Trophoblast cell (in vitro differentiated cells and primary cell): ENCODE measurements around the gene FABP2.

ENCODE experiments used
- DNase-seq, 2 donors: peaks; one replicate each; pipeline ENCODE4 v3.0.0-alpha.2; 2016
- H2AFZ ChIP-seq: 2 replicates; pipeline ENCODE4 v1.6.1; 2013; ENCODE audit warnings: low read length, moderate library complexity, mild to moderate bottlenecking; ENCODE audit not compliant: insufficient read depth, poor library complexity
- H2AK5ac ChIP-seq: 2 replicates; pipeline ENCODE4 v1.6.1; 2013; ENCODE audit warnings: mild to moderate bottlenecking, low read length
- H2BK120ac ChIP-seq: 2 replicates; pipeline ENCODE4 v1.6.1; 2013; ENCODE audit warnings: low read length, mild to moderate bottlenecking, moderate library complexity; ENCODE audit not compliant: insufficient read depth, poor library complexity
- H2BK12ac ChIP-seq: 2 replicates; pipeline ENCODE4 v1.6.1; 2013; ENCODE audit warnings: mild to moderate bottlenecking, low read length, moderate library complexity
- H2BK5ac ChIP-seq: 2 replicates; pipeline ENCODE4 v1.6.1; 2013; ENCODE audit warnings: low read length, low read depth, moderate library complexity, mild to moderate bottlenecking; ENCODE audit not compliant: poor library complexity
- H3K14ac ChIP-seq: 2 replicates; pipeline ENCODE4 v1.6.1; 2013; ENCODE audit warnings: mild to moderate bottlenecking, low read length
- H3K18ac ChIP-seq: 2 replicates; pipeline ENCODE4 v1.6.1; 2013; ENCODE audit warnings: mild to moderate bottlenecking, low read length
- H3K23ac ChIP-seq: 2 replicates; pipeline ENCODE4 v1.6.1; 2013; ENCODE audit warnings: low read length
- H3K27ac ChIP-seq: 2 replicates; pipeline ENCODE4 v1.5.1; 2013; ENCODE audit warnings: low read depth, mild to moderate bottlenecking, inconsistent platforms, low read length, moderate library complexity
- H3K27me3 ChIP-seq: 2 replicates; pipeline ENCODE4 v1.6.1; 2013; ENCODE audit warnings: inconsistent platforms, mild to moderate bottlenecking, low read length, moderate library complexity; ENCODE audit not compliant: insufficient read depth
- H3K36me3 ChIP-seq, 2 experiments: 1 replicate in 1 of 2; 2 replicates in 1 of 2; pipeline ENCODE4 v1.6.1; 2013; ENCODE audit warnings: low read length in 2 of 2, mild to moderate bottlenecking in 2 of 2, moderate library complexity in 1 of 2; ENCODE audit not compliant: insufficient read depth in 2 of 2, control insufficient read depth in 1 of 2
- H3K4ac ChIP-seq: 2 replicates; pipeline ENCODE4 v1.6.1; 2013; ENCODE audit warnings: low read depth, mild to moderate bottlenecking, low read length, moderate library complexity
- H3K4me1 ChIP-seq, 2 experiments: 1 replicate in 1 of 2; 2 replicates in 1 of 2; pipeline ENCODE4 v1.6.1; 2013; ENCODE audit warnings: low read length in 2 of 2, mild to moderate bottlenecking in 2 of 2, moderate library complexity in 1 of 2; ENCODE audit not compliant: insufficient read depth in 2 of 2, control insufficient read depth in 1 of 2
- H3K4me2 ChIP-seq: 2 replicates; pipeline ENCODE4 v1.6.1; 2013; ENCODE audit warnings: inconsistent platforms, mild to moderate bottlenecking, low read length, moderate library complexity
- H3K4me3 ChIP-seq: 2 replicates; pipeline ENCODE4 v1.5.1; 2013; ENCODE audit warnings: mild to moderate bottlenecking, low read depth, low read length, inconsistent platforms
- H3K79me1 ChIP-seq: one replicate; pipeline ENCODE4 v1.6.1; 2013; ENCODE audit warnings: low read length
- H3K79me2 ChIP-seq: 2 replicates; pipeline ENCODE4 v1.6.1; 2013; ENCODE audit warnings: low read length, mild to moderate bottlenecking; ENCODE audit not compliant: control insufficient read depth, insufficient read depth, poor library complexity
- H3K9ac ChIP-seq: 2 replicates; pipeline ENCODE4 v1.6.1; 2013; ENCODE audit warnings: mild to moderate bottlenecking, low read length
- H3K9me3 ChIP-seq: 2 replicates; pipeline ENCODE4 v1.6.1; 2013; ENCODE audit warnings: low read depth, mild to moderate bottlenecking, control low read depth, inconsistent platforms, low read length; ENCODE audit not compliant: insufficient read depth
- H4K12ac ChIP-seq: 2 replicates; pipeline ENCODE4 v1.6.1; 2013; ENCODE audit warnings: low read depth, mild to moderate bottlenecking, low read length, moderate library complexity
- H4K8ac ChIP-seq: 2 replicates; pipeline ENCODE4 v1.6.1; 2013; ENCODE audit warnings: low read depth, mild to moderate bottlenecking, low read length, moderate library complexity
- H4K91ac ChIP-seq: one replicate; pipeline ENCODE4 v1.6.1; 2013; ENCODE audit warnings: low read depth, mild to moderate bottlenecking, low read length, moderate library complexity
- WGBS: extraction: QIAGEN DNeasy Blood & Tissue Kit; methylation state at CpG from one replicate; pipeline ENCODE4 v1.1.7; 2013; ENCODE audit warnings: missing lambda C conversion rate; ENCODE audit not compliant: insufficient read length, insufficient coverage; ENCODE audit errors: extremely low coverage; 5-methylcytosine and 5-hydroxymethylcytosine counted together

FABP2 gene

DNA sequence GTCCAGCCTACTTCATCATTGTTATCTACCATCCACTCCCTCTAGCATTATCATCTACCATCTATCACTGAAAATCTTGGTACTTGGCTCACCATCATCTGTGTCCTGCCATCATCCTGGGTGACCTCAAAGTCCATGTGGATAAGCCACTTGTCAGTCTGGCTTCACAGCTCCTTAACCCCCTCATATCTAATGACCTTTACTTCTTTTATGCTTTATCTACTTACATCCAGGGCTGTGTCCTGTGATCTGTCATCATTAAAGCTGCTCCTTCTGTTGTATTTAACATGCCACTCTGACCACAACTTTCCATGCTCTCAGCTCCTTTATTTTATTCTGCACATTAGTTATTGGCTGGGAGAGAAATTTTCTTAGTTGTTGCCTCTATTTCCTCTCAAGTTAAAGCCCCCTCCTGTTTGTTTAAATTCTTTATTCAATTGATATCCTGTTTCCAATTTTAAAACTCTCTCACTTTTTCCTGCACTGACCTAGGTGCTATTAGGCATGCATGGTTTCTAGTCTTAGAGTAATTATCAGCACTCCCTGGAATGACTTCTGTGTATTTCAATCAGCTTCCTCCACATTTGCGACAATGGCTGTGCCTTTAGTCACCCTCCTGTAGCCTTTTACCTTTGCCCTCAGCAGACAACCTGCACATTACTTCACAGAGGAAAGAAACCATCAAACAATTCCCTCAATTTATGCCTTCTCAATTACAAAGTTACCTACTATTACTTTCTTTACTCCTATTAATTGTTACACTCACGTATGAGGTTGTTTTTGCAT is 8.1 kb upstream of the FABP2 start:
- no peak overlapping the region for H3K14ac ChIP-seq
- H3K4me1 ChIP-seq = no peaks in the 10 kb centered on the region
- whole genome bisulfite sequencing = no CpG with 5 or more reads among the region's 2 CpGs
- H4K8ac ChIP-seq = no peak overlapping the region
- H3K36me3 ChIP-seq = no peaks in the 10 kb centered on the region
- no peak overlapping the region for H3K18ac ChIP-seq
- no peak overlapping the region for H2BK120ac ChIP-seq
- H2BK5ac ChIP-seq = no peak overlapping the region
- no peak overlapping the region for H3K23ac ChIP-seq
- no peak overlapping the region for H3K9ac ChIP-seq
- H3K9me3 ChIP-seq = no peaks in the 10 kb centered on the region
- no peak overlapping the region for H3K4me2 ChIP-seq
- H3K27ac ChIP-seq = no peak overlapping the region
- no peak overlapping the region for H2AK5ac ChIP-seq
- no peaks in the 10 kb centered on the region for H3K27me3 ChIP-seq
- no peak overlapping the region for H4K91ac ChIP-seq
- H4K12ac ChIP-seq = no peak overlapping the region
- H3K4ac ChIP-seq = no peak overlapping the region
- H3K79me2 ChIP-seq = no peaks in the 10 kb centered on the region
- DNase-seq = no peak
- H3K79me1 ChIP-seq = no peaks in the 10 kb centered on the region
- no peak overlapping the region for H2AFZ ChIP-seq
- H3K4me3 ChIP-seq = no peak overlapping the region
- no peak overlapping the region for H2BK12ac ChIP-seq

DNA sequence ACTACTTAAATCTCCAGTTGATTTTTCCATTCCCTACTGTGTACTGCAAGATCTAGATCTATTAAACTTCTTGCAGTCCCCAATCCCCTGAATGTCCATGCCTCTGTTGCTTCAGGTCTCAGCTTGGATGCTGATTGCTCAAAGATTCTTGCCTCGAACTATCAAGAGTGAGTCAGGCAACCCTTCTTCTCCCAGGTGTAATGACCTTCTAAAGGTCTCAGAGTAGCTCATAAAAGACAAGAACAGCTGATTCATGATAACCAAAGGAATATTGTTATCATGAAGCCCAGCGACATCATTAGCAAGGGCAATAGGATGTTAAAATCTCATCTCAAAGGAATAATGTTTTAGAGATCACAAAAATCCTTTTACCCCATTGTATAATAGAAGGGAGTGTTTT is 6.8 kb upstream of the FABP2 start:
- Histone ChIP-seq H3K23ac (no peak overlapping the region), H2BK5ac (no peak overlapping the region), H3K4me3 (no peak overlapping the region), H3K79me2 (no peaks in the 10 kb centered on the region), H3K27me3 (no peaks in the 10 kb centered on the region), H3K79me1 (no peaks in the 10 kb centered on the region), H3K27ac (no peak overlapping the region), H3K4me1 (no peaks in the 10 kb centered on the region), H4K91ac (no peak overlapping the region), H3K9ac (no peak overlapping the region), H3K18ac (no peak overlapping the region), H2BK120ac (no peak overlapping the region), H2AFZ (no peak overlapping the region), H3K9me3 (no peaks in the 10 kb centered on the region), H2BK12ac (no peak overlapping the region), H4K12ac (no peak overlapping the region), H3K4ac (no peak overlapping the region), H4K8ac (no peak overlapping the region), H2AK5ac (no peak overlapping the region), H3K4me2 (no peak overlapping the region), H3K14ac (no peak overlapping the region), H3K36me3 (no peaks in the 10 kb centered on the region)
- WGBS = no CpG with 5 or more reads among the region's 2 CpGs
- no peak for DNase-seq

DNA sequence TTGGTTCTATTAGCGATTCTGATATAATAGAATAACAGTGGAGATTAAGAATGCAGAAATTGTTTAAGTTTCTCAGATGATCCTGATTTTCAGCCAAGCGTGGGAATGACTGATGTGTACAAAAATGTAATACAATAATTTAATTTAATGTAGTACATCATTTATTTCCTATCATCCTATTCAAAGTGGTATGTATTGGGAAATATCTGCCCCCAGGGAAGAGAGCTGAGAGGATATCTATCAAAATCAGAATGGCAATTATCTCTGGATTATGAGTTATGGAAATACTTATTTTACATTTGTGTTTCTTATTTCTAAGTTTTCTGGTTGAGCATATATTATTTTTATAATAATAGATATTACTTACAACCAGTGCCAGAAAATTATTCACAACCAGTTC is 3.9 kb downstream of the FABP2 start:
- WGBS = no CpG with 5 or more reads among the region's 2 CpGs
- H3K4ac ChIP-seq = no peak overlapping the region
- no peaks in the 10 kb centered on the region for H3K27me3 ChIP-seq

DNA sequence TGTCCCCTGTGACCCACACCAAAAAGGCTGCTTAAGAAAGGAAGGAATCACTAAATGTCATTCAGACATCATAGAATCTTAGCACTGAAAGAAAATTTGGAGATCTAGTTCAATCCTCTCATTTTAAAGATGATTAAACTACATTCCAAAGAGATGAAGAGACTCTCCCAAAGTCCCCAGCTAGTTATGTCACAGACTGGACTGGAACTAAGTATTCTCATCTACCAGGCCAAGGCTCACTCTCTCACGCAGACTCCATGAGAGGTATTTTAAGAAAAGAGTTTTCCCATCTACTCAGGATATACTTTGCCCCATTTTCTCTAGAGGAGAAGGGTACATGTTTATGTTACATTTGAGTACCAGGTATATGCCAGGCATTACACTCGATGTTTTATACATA is 6.9 kb downstream of the FABP2 start:
- Histone ChIP-seq H4K8ac (no peak overlapping the region), H2BK5ac (no peak overlapping the region), H4K91ac (no peak overlapping the region), H3K9ac (no peak overlapping the region), H3K4ac (no peak overlapping the region), H3K4me3 (no peak overlapping the region), H3K79me1 (no peaks in the 10 kb centered on the region), H3K27ac (no peak overlapping the region), H3K4me2 (no peak overlapping the region), H3K9me3 (no peaks in the 10 kb centered on the region), H2BK12ac (no peak overlapping the region), H2AK5ac (no peak overlapping the region), H3K36me3 (no peaks in the 10 kb centered on the region), H3K18ac (no peak overlapping the region), H2BK120ac (no peak overlapping the region), H3K27me3 (no peaks in the 10 kb centered on the region), H3K14ac (no peak overlapping the region), H3K79me2 (no peaks in the 10 kb centered on the region), H4K12ac (no peak overlapping the region), H2AFZ (no peak overlapping the region), H3K23ac (no peak overlapping the region), H3K4me1 (no peaks in the 10 kb centered on the region)
- no peak for DNase-seq
- no CpG with 5 or more reads among the region's 2 CpGs for WGBS

More for the DNA sequence above, 3.9 kb downstream of the FABP2 start:
- Histone ChIP-seq H3K27ac (no peak overlapping the region), H2BK12ac (no peak overlapping the region), H2AFZ (no peak overlapping the region), H3K18ac (no peak overlapping the region), H3K4me2 (no peak overlapping the region), H3K79me1 (no peaks in the 10 kb centered on the region), H4K8ac (no peak overlapping the region), H3K4me1 (no peaks in the 10 kb centered on the region), H2BK5ac (no peak overlapping the region), H3K14ac (no peak overlapping the region), H2BK120ac (no peak overlapping the region), H4K91ac (no peak overlapping the region), H4K12ac (no peak overlapping the region), H3K79me2 (no peaks in the 10 kb centered on the region), H3K36me3 (no peaks in the 10 kb centered on the region), H3K9ac (no peak overlapping the region), H2AK5ac (no peak overlapping the region), H3K9me3 (no peaks in the 10 kb centered on the region), H3K23ac (no peak overlapping the region), H3K4me3 (no peak overlapping the region)
- DNase-seq = no peak
